Adrenal gland (tissue), 5 donors: Measurements from ENCODE around the gene JAGN1.

Experiments
- POLR2A ChIP-seq, 2 donors: fragments of 450-650 bp; IDR thresholded peaks; one replicate each; pipeline ENCODE4 v1.6.1; 2017; ENCODE audit warnings: antibody characterized with exemption in 2 of 2, mild to moderate bottlenecking in 2 of 2, moderate library complexity in 1 of 2
- TF ChIP-seq, protein P1 (sequence below), 6 experiments: fragments of 450-650 bp in 4 of 6; fragments of 200-600 bp in 2 of 6; sonication (generic) in 1 of 6; IDR thresholded peaks; 1 replicate in 5 of 6; 2 replicates in 1 of 6; pipeline versions ENCODE4 v1.5.1 to v1.8.0; 2016 to 2021; ENCODE audit warnings: antibody characterized with exemption in 6 of 6, mild to moderate bottlenecking in 2 of 6, moderate library complexity in 1 of 6
- donor health status: DM: no; HTN: no; CAD: no.

DNA sequence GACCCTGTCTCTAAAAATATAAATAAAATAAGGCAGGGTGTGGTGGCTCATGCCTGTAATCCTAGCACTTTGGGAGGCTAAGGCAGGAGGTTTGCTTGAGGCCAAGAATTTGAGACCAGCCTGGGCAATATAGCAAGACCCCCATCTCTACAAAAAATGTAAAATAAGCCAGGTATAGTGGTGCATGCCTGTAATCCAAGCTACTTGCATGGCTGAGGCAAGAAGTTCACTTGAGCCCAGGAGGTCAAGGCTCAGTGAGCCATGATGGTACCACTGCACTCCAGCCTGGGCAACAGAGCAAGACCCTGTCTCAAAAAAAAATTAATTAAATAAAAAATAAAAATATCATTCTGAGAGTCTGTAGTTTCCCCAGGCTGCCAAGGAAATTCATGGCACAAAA, 4.1 kb upstream of the JAGN1 start:
- TF ChIP-seq, protein P1, sequence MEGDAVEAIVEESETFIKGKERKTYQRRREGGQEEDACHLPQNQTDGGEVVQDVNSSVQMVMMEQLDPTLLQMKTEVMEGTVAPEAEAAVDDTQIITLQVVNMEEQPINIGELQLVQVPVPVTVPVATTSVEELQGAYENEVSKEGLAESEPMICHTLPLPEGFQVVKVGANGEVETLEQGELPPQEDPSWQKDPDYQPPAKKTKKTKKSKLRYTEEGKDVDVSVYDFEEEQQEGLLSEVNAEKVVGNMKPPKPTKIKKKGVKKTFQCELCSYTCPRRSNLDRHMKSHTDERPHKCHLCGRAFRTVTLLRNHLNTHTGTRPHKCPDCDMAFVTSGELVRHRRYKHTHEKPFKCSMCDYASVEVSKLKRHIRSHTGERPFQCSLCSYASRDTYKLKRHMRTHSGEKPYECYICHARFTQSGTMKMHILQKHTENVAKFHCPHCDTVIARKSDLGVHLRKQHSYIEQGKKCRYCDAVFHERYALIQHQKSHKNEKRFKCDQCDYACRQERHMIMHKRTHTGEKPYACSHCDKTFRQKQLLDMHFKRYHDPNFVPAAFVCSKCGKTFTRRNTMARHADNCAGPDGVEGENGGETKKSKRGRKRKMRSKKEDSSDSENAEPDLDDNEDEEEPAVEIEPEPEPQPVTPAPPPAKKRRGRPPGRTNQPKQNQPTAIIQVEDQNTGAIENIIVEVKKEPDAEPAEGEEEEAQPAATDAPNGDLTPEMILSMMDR (IDR thresholded peaks at IDR 0.05) = no peak
- no peak for TF ChIP-seq POLR2A (IDR thresholded peaks at IDR 0.05)
